ENCODE data around the gene UXS1. TPM values are rescaled to one million over a fixed set of nuclear protein-coding genes. Genes with fewer than 3 reads are reported as not detected.

Gene UXS1
- total RNA-seq, 4 donors from 2014 or later: 32.2 to 94.2 (median 36.0) TPM

GRCh38 chr2:106109675-106110424, 84.3 kb downstream of the UXS1 start:
- no peaks in the 10 kb centered on the region for H3K27me3 ChIP-seq
- intact Hi-C loops (cut with DNase I): loop anchor here (10.0 kb wide), 4 partner anchors 75 to 475 kb away; no protein-coding TSS in a partner anchor
- 89 to 91% methylated on average over 13 of the region's 13 CpGs for WGBS, 2 donors
- H3K27ac ChIP-seq: no peak overlapping the region
- TF ChIP-seq POLR2A (IDR thresholded peaks at IDR 0.05): no peak
- TF ChIP-seq, protein P1, sequence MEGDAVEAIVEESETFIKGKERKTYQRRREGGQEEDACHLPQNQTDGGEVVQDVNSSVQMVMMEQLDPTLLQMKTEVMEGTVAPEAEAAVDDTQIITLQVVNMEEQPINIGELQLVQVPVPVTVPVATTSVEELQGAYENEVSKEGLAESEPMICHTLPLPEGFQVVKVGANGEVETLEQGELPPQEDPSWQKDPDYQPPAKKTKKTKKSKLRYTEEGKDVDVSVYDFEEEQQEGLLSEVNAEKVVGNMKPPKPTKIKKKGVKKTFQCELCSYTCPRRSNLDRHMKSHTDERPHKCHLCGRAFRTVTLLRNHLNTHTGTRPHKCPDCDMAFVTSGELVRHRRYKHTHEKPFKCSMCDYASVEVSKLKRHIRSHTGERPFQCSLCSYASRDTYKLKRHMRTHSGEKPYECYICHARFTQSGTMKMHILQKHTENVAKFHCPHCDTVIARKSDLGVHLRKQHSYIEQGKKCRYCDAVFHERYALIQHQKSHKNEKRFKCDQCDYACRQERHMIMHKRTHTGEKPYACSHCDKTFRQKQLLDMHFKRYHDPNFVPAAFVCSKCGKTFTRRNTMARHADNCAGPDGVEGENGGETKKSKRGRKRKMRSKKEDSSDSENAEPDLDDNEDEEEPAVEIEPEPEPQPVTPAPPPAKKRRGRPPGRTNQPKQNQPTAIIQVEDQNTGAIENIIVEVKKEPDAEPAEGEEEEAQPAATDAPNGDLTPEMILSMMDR (IDR thresholded peaks at IDR 0.05): no peak
- no peaks in the 10 kb centered on the region for H3K4me1 ChIP-seq
- no peaks in the 10 kb centered on the region for H3K9me3 ChIP-seq
- peaks cover 10 to 29% of the 10 kb centered on the region in 2 donors for H3K36me3 ChIP-seq
- no peak overlapping the region for H3K4me3 ChIP-seq (replicated peaks in 1 of 3)
- no peak for DNase-seq

DNA sequence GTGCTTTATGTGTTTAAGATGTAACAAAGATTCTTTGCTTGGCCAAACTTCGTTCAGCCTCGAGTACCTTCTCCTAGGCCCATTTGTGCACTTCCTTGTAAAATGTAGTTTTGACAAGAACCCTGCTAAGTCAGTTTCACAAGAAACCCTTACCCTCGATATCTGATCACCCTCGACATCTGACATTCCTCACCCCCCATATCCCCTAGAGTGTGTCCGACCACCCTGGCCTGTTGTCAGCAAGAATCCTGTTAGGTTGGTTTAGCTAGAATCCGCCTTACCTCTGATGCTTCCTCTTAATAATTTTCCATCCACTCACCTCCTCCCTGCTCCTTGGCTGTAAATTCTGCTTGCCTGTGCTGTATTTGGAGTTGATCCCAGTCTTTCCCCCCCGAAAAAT, 85.3 kb downstream of the UXS1 start:
- intact Hi-C loops (cut with DNase I): loop anchor here (10.0 kb wide), 3 partner anchors 166 to 476 kb away; no protein-coding TSS in a partner anchor
- no peaks in the 10 kb centered on the region for H3K9me3 ChIP-seq
- 40 to 55% methylated on average over 7 of the region's 7 CpGs for WGBS, 2 donors
- DNase-seq: no peak
- no peaks in the 10 kb centered on the region for H3K27me3 ChIP-seq
- TF ChIP-seq, protein P1 (IDR thresholded peaks at IDR 0.05): no peak
- TF ChIP-seq POLR2A (IDR thresholded peaks at IDR 0.05): no peak
- H3K36me3 ChIP-seq: peaks cover 10 to 29% of the 10 kb centered on the region in 2 donors
- no peaks in the 10 kb centered on the region for H3K4me1 ChIP-seq
- H3K4me3 ChIP-seq (replicated peaks in 1 of 3): no peak overlapping the region
- peak overlapping the region in 1 of 3 donors; percentile 17 for H3K27ac ChIP-seq

GRCh38 chr2:106108351-106108750, 85.8 kb downstream of the UXS1 start:
- TF ChIP-seq, protein P1 (IDR thresholded peaks at IDR 0.05): peak in 4 of 6 experiments; percentile 37 to 55 (median 49)
- no peak for TF ChIP-seq POLR2A (IDR thresholded peaks at IDR 0.05)
- DNase-seq: peak; percentile 49 to 51
- Histone ChIP-seq H3K27me3 (no peaks in the 10 kb centered on the region), H3K27ac (peak overlapping the region in 1 of 3 donors; percentile 17), H3K9me3 (no peaks in the 10 kb centered on the region), H3K4me3 (replicated peaks in 1 of 3) (no peak overlapping the region), H3K36me3 (peaks cover 10 to 29% of the 10 kb centered on the region in 2 donors), H3K4me1 (no peaks in the 10 kb centered on the region)
- 30 to 32% methylated on average over 6 of the region's 6 CpGs for WGBS, 2 donors
- intact Hi-C loops (cut with DNase I): loop anchor here (10.0 kb wide), 3 partner anchors 166 to 476 kb away; no protein-coding TSS in a partner anchor

- no peaks in the 10 kb centered on the region for H3K27me3 ChIP-seq
- no peaks in the 10 kb centered on the region for H3K9me3 ChIP-seq
- H3K4me3 ChIP-seq (replicated peaks in 1 of 3): no peak overlapping the region
- H3K4me1 ChIP-seq: no peaks in the 10 kb centered on the region
- DNase-seq: no peak
- TF ChIP-seq, protein P1 (IDR thresholded peaks at IDR 0.05): no peak
- no peak for TF ChIP-seq POLR2A (IDR thresholded peaks at IDR 0.05)
- WGBS, 2 donors: 83 to 90% methylated on average over 8 to 14 of the region's 14 CpGs
- intact Hi-C loops (cut with DNase I): loop anchor here (10.0 kb wide), 3 partner anchors 167 to 477 kb away; no protein-coding TSS in a partner anchor
- H3K27ac ChIP-seq: no peak overlapping the region
- H3K36me3 ChIP-seq: peaks cover 10 to 28% of the 10 kb centered on the region in 2 donors
Observed at GRCh38 chr2:106107509-106108131, 86.5 kb downstream of the UXS1 start.
